OCI-LY1 (cell line): Measurements from ENCODE around the gene AGFG1.

Experiments
- H2AFZ ChIP-seq: fragments of 200-600 bp; sonication (generic), shearing (Covaris generic); 2 replicates; pipeline ENCODE4 v1.6.0; 2014; ENCODE audit warnings: antibody characterized with exemption, mild to moderate bottlenecking, low read length
- H3F3A ChIP-seq: fragments of 200-600 bp; sonication (generic), shearing (Covaris generic); 2 replicates; pipeline ENCODE4 v1.6.0; 2014; ENCODE audit warnings: mild to moderate bottlenecking, antibody characterized with exemption, low read length, moderate library complexity; ENCODE audit not compliant: insufficient read depth
- H3K27ac ChIP-seq: fragments of 200-600 bp; sonication (generic); 2 replicates; pipeline ENCODE4 v1.5.1; 2014; ENCODE audit warnings: low read length, mixed run types, mild to moderate bottlenecking, low read depth; ENCODE audit not compliant: poor library complexity, severe bottlenecking
- H3K27me3 ChIP-seq: fragments of 200-600 bp; sonication (generic); 2 replicates; pipeline ENCODE4 v1.6.0; 2014; ENCODE audit warnings: antibody characterized with exemption, mild to moderate bottlenecking, low read length, moderate library complexity; ENCODE audit not compliant: insufficient read depth
- H3K36me3 ChIP-seq: fragments of 200-600 bp; sonication (generic); 2 replicates; pipeline ENCODE4 v1.6.1; 2014; ENCODE audit warnings: mild to moderate bottlenecking, antibody characterized with exemption, low read length, moderate library complexity, mixed read lengths; ENCODE audit not compliant: insufficient read depth
- H3K4me1 ChIP-seq: fragments of 200-600 bp; sonication (generic); 2 replicates; pipeline ENCODE4 v1.5.1; 2014; ENCODE audit warnings: mild to moderate bottlenecking, low read length, moderate library complexity; ENCODE audit not compliant: insufficient read depth, severe bottlenecking
- H3K4me2 ChIP-seq: fragments of 200-600 bp; sonication (generic), shearing (Covaris generic); 2 replicates; pipeline ENCODE4 v1.6.1; 2014; ENCODE audit warnings: low read length
- H3K4me3 ChIP-seq: fragments of 200-600 bp; sonication (generic); 2 replicates; pipeline ENCODE4 v1.5.1; 2014; ENCODE audit warnings: low read length, low read depth, mild to moderate bottlenecking, mixed read lengths; ENCODE audit not compliant: poor library complexity, severe bottlenecking
- H3K79me2 ChIP-seq: fragments of 200-600 bp; shearing (Covaris generic); 2 replicates; pipeline ENCODE4 v1.6.1; 2016; ENCODE audit warnings: mixed run types, low read length, mixed read lengths; ENCODE audit not compliant: insufficient read depth
- H3K9ac ChIP-seq: fragments of 200-600 bp; sonication (generic), shearing (Covaris generic); 2 replicates; pipeline ENCODE4 v1.6.1; 2014; ENCODE audit warnings: mild to moderate bottlenecking, low read length, mixed read lengths
- H3K9me2 ChIP-seq: fragments of 200-600 bp; sonication (generic), shearing (Covaris generic); 2 replicates; pipeline ENCODE4 v1.6.1; 2014; ENCODE audit warnings: low read depth, mild to moderate bottlenecking, low read length, mixed read lengths
- H3K9me3 ChIP-seq: fragments of 200-600 bp; shearing (Covaris generic); 2 replicates; pipeline ENCODE4 v1.6.1; 2014; ENCODE audit warnings: low read length, mixed read lengths
- H4K20me1 ChIP-seq: fragments of 200-600 bp; sonication (generic), shearing (Covaris generic); 2 replicates; pipeline ENCODE4 v1.6.0; 2016; ENCODE audit warnings: mild to moderate bottlenecking, low read length; ENCODE audit not compliant: insufficient read depth
- CTCF ChIP-seq: fragments of 200-600 bp; sonication (generic), shearing (Covaris generic); IDR thresholded peaks from 2 replicates; pipeline ENCODE4 v1.5.1; 2017; ENCODE audit warnings: mild to moderate bottlenecking, antibody characterized with exemption, low read length, moderate library complexity, mixed read lengths
- EZH2 ChIP-seq: fragments of 200-600 bp; sonication (generic), shearing (Covaris generic); IDR thresholded peaks from 2 replicates; pipeline ENCODE4 v1.8.0; 2017; ENCODE audit warnings: borderline replicate concordance, mixed run types, mild to moderate bottlenecking, antibody characterized with exemption, low read length, moderate library complexity, mixed read lengths

The AGFG1 gene

GRCh38 chr2:227511239-227511930 lies 39.4 kb downstream of the AGFG1 start:
- no peak overlapping the region; the same call in 1 of the 2 replicates for H3K4me2 ChIP-seq
- peaks cover 24% of the 10 kb centered on the region; the same call in 1 of the 2 replicates for H3K79me2 ChIP-seq
- H2AFZ ChIP-seq = no peak overlapping the region
- no peak overlapping the region for H3K4me3 ChIP-seq
- H4K20me1 ChIP-seq = peaks cover 6% of the 10 kb centered on the region; the same call in 1 of the 2 replicates
- TF ChIP-seq CTCF (no peak), EZH2 (no peak)
- H3K36me3 ChIP-seq = no peaks in the 10 kb centered on the region
- no peak overlapping the region for H3K27ac ChIP-seq
- no peaks in the 10 kb centered on the region for H3K9me3 ChIP-seq
- H3K4me1 ChIP-seq = peaks cover 51% of the 10 kb centered on the region
- no peak overlapping the region for H3K9ac ChIP-seq
- no peaks in the 10 kb centered on the region for H3K9me2 ChIP-seq
- no peaks in the 10 kb centered on the region for H3F3A ChIP-seq
- no peaks in the 10 kb centered on the region for H3K27me3 ChIP-seq

- H3K9me2 ChIP-seq = no peaks in the 10 kb centered on the region
- H3K9me3 ChIP-seq = no peaks in the 10 kb centered on the region
- TF ChIP-seq EZH2 = no peak
- TF ChIP-seq CTCF = no peak
- H3K27me3 ChIP-seq = no peaks in the 10 kb centered on the region
- H3K79me2 ChIP-seq = peaks cover 18% of the 10 kb centered on the region; the same call in 1 of the 2 replicates
- H3F3A ChIP-seq = no peaks in the 10 kb centered on the region
- H3K4me2 ChIP-seq = no peak overlapping the region; the same call in 1 of the 2 replicates
- H3K36me3 ChIP-seq = no peaks in the 10 kb centered on the region
- H2AFZ ChIP-seq = no peak overlapping the region
- peaks cover 6% of the 10 kb centered on the region; the same call in 1 of the 2 replicates for H4K20me1 ChIP-seq
- H3K4me1 ChIP-seq = peaks cover 45% of the 10 kb centered on the region
- H3K9ac ChIP-seq = no peak overlapping the region
- H3K4me3 ChIP-seq = no peak overlapping the region
- no peak overlapping the region for H3K27ac ChIP-seq
Measured at GRCh38 chr2:227511955-227512354, 40.0 kb downstream of the AGFG1 start.

- H4K20me1 ChIP-seq = peaks cover 2% of the 10 kb centered on the region; the same call in 1 of the 2 replicates
- H3K4me2 ChIP-seq = no peak overlapping the region
- TF ChIP-seq CTCF (no peak), EZH2 (no peak)
Measured at GRCh38 chr2:227513113-227513512, 41.2 kb downstream of the AGFG1 start.

More at GRCh38 chr2:227513113-227513512, 41.2 kb downstream of the AGFG1 start:
- Histone ChIP-seq H3K36me3 (no peaks in the 10 kb centered on the region), H3K4me3 (no peak overlapping the region), H3K9me3 (no peaks in the 10 kb centered on the region), H3K4me1 (peaks cover 39% of the 10 kb centered on the region), H2AFZ (no peak overlapping the region), H3K79me2 (peaks cover 18% of the 10 kb centered on the region), H3K27ac (no peak overlapping the region), H3F3A (no peaks in the 10 kb centered on the region), H3K27me3 (no peaks in the 10 kb centered on the region), H3K9me2 (no peaks in the 10 kb centered on the region), H3K9ac (no peak overlapping the region)
